BLaER1 (cell line): ENCODE results near the gene TMEM170A.

Experiments used
- H3K27ac ChIP-seq: shearing (Covaris generic); formaldehyde crosslinking; 2 replicates; pipeline ENCODE4 v1.8.1; 2022
- H3K27me3 ChIP-seq: shearing (Covaris generic); formaldehyde crosslinking; 2 replicates; pipeline ENCODE4 v1.8.1; 2022
- H3K36me3 ChIP-seq: shearing (Covaris generic); formaldehyde crosslinking; 2 replicates; pipeline ENCODE4 v1.8.1; 2022
- H3K4me1 ChIP-seq: shearing (Covaris generic); formaldehyde crosslinking; 2 replicates; pipeline ENCODE4 v1.8.1; 2022
- H3K4me2 ChIP-seq: shearing (Covaris generic); formaldehyde crosslinking; 2 replicates; pipeline ENCODE4 v1.8.1; 2022
- H3K4me3 ChIP-seq: shearing (Covaris generic); formaldehyde crosslinking; 2 replicates; pipeline ENCODE4 v1.8.1; 2022
- H3K9ac ChIP-seq: shearing (Covaris generic); formaldehyde crosslinking; 2 replicates; pipeline ENCODE4 v1.8.1; 2022
- H3K9me3 ChIP-seq: shearing (Covaris generic); formaldehyde crosslinking; 2 replicates; pipeline ENCODE4 v1.8.1; 2022
- H4K20me1 ChIP-seq: shearing (Covaris generic); formaldehyde crosslinking; 2 replicates; pipeline ENCODE4 v1.8.1; 2022
- Cebpa-rat ChIP-seq: shearing (Covaris generic); IDR thresholded peaks from 2 replicates; pipeline ENCODE4 v1.8.1; 2022

The TMEM170A gene

GRCh38 chr16:75495076-75495674 is 30.7 kb upstream of the TMEM170A start, which contains the start of gene CHST6:
Gene CHST6, minus strand, starts transcription at chr16:75495441. Its CDS starts 15,613 bp downstream, at chr16:75479828.
- H3K27ac ChIP-seq, result peak within 1 kb of the TSS; percentile 84
- peak within 1 kb of the TSS; percentile 79 for H3K4me3 ChIP-seq
- H3K27me3 ChIP-seq, result no peaks in the 10 kb centered on the region
- H3K4me2 ChIP-seq, result peak within 1 kb of the TSS; percentile 93
- peaks cover 23% of the 10 kb centered on the region for H4K20me1 ChIP-seq
- peaks cover 84% of the 10 kb centered on the region for H3K4me1 ChIP-seq
- no peak for TF ChIP-seq Cebpa-rat
- peak within 1 kb of the TSS; percentile 85 for H3K9ac ChIP-seq
- H3K36me3 ChIP-seq, result no peaks in the 10 kb centered on the region
- peaks cover 2% of the 10 kb centered on the region; the same call in 1 of the 2 replicates for H3K9me3 ChIP-seq

DNA sequence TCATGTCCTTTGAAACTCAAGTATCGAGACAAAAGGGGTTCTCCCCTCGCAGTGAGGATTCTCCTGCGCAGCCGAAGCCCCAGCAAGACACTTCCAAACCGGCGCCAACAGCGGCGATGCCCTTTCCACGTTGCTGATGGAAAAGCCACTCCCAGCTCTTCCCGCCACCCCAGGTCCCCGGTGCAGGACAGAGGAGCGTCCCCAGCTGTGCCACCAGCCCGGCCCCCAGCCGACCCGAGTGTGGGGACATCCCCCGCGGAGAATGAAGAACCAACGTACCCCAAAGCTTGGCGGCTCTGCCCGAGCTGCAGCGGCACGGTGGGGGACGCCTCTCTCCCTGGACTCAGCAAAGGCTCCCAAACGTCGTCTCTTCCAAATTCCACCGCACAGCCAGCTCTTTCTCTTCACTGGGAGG is 30.2 kb upstream of the TMEM170A start:
- Histone ChIP-seq H3K4me3 (peak overlapping the region; percentile 79), H3K27me3 (no peaks in the 10 kb centered on the region), H3K4me1 (peaks cover 84% of the 10 kb centered on the region), H3K9ac (peak overlapping the region; percentile 85), H3K36me3 (peaks cover 4% of the 10 kb centered on the region; the same call in 1 of the 2 replicates), H4K20me1 (peaks cover 27% of the 10 kb centered on the region), H3K27ac (peak overlapping the region; percentile 84), H3K4me2 (peak overlapping the region; percentile 93), H3K9me3 (no peaks in the 10 kb centered on the region)
- TF ChIP-seq Cebpa-rat, result no peak

- peak overlapping the region; percentile 85 for H3K9ac ChIP-seq
- H3K36me3 ChIP-seq, result peaks cover 8% of the 10 kb centered on the region; the same call in 1 of the 2 replicates
- peak overlapping the region; percentile 84 for H3K27ac ChIP-seq
- H3K4me3 ChIP-seq, result peak overlapping the region; percentile 79
- peak overlapping the region; percentile 93 for H3K4me2 ChIP-seq
- no peaks in the 10 kb centered on the region for H3K9me3 ChIP-seq
- no peaks in the 10 kb centered on the region for H3K27me3 ChIP-seq
- H4K20me1 ChIP-seq, result peaks cover 30% of the 10 kb centered on the region
- H3K4me1 ChIP-seq, result peaks cover 85% of the 10 kb centered on the region
- TF ChIP-seq Cebpa-rat, result no peak
Measured at GRCh38 chr16:75494184-75494583, 29.7 kb upstream of the TMEM170A start.

- peaks cover 31% of the 10 kb centered on the region for H3K36me3 ChIP-seq
- H3K4me2 ChIP-seq, result peak overlapping the region; percentile 93
- H3K9ac ChIP-seq, result peak overlapping the region; percentile 85
- peak overlapping the region; percentile 84 for H3K27ac ChIP-seq
- H3K4me1 ChIP-seq, result peaks cover 89% of the 10 kb centered on the region
- no peaks in the 10 kb centered on the region for H3K9me3 ChIP-seq
- no peaks in the 10 kb centered on the region for H3K27me3 ChIP-seq
- H3K4me3 ChIP-seq, result peak overlapping the region; percentile 79
- H4K20me1 ChIP-seq, result peaks cover 50% of the 10 kb centered on the region
- TF ChIP-seq Cebpa-rat, result no peak
Measured at GRCh38 chr16:75491876-75492275, 27.4 kb upstream of the TMEM170A start.

DNA sequence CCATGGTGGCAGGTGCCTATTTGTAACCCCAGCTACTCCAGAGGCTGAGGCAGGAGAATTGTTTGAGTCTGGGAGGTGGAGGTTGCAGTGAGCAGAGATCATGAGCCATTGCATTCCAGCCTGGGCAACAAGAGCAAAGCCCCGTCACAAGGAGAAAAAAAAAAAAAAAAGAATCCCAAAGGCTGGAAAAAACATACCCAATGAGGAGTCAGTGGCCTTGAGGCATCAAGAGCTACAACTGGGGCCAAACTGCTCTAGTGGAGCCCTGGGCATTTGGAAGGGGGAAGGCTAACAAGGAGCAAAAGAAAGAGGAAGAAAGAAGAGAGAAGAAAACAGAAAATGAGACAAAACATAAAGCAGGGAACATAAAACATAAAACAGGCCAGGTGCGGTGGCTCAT is 23.8 kb upstream of the TMEM170A start:
- TF ChIP-seq Cebpa-rat, result no peak
- peaks cover 49% of the 10 kb centered on the region for H3K36me3 ChIP-seq
- H3K9me3 ChIP-seq, result no peaks in the 10 kb centered on the region
- H4K20me1 ChIP-seq, result peaks cover 85% of the 10 kb centered on the region
- H3K4me3 ChIP-seq, result no peak overlapping the region
- H3K4me1 ChIP-seq, result peaks cover 99% of the 10 kb centered on the region
- H3K9ac ChIP-seq, result no peak overlapping the region
- peak overlapping the region; percentile 35; the same call in 1 of the 2 replicates for H3K4me2 ChIP-seq
- H3K27me3 ChIP-seq, result no peaks in the 10 kb centered on the region
- H3K27ac ChIP-seq, result no peak overlapping the region

GRCh38 chr16:75486676-75487313 is 22.3 kb upstream of the TMEM170A start:
- Histone ChIP-seq H3K4me1 (peaks cover 89% of the 10 kb centered on the region), H3K27me3 (no peaks in the 10 kb centered on the region), H3K9ac (peak overlapping the region; percentile 50; the same call in 1 of the 2 replicates), H3K4me2 (peak overlapping the region; percentile 92), H3K36me3 (peaks cover 64% of the 10 kb centered on the region), H3K27ac (peak overlapping the region; percentile 72), H3K9me3 (no peaks in the 10 kb centered on the region), H3K4me3 (peak overlapping the region; percentile 44; the same call in 1 of the 2 replicates), H4K20me1 (peaks cover 86% of the 10 kb centered on the region)
- no peak for TF ChIP-seq Cebpa-rat

DNA sequence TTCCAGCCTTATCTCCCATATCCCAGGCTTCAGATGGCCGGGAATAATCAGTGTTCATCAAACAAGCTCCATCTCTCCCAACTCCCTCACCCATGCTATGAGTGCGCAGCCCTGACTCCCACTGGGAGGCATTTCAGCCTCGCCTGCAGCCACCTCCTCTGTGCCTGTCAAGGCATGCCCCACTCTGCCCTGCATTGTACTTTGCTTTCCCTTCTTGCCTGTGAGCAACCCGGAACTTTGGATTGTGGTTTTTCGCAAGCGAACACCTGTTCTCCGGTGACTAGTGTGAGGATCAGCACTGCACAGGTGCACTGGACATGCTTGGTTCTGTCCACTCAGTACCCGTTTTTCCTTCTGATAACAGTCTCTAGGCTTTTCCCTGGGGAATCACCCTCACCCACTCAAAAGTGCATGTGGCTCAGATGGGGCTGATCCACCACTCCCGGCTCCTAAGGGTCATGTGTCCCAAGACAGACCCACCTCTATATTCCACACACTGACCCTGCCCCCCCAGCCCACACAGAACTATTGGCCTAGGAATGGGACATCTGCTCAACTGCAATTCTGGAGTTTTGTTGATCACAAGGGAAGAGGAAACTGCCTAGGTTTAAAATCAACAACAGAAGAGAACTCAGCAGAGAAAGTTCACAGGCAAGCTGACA is 21.7 kb upstream of the TMEM170A start:
- Histone ChIP-seq H3K9ac (peak overlapping the region; percentile 50; the same call in 1 of the 2 replicates), H3K4me1 (peaks cover 83% of the 10 kb centered on the region), H3K9me3 (no peaks in the 10 kb centered on the region), H4K20me1 (peaks cover 87% of the 10 kb centered on the region), H3K27me3 (no peaks in the 10 kb centered on the region), H3K27ac (peak overlapping the region; percentile 72), H3K4me2 (peak overlapping the region; percentile 92), H3K4me3 (peak overlapping the region; percentile 44), H3K36me3 (peaks cover 71% of the 10 kb centered on the region)
- TF ChIP-seq Cebpa-rat, result no peak

DNA sequence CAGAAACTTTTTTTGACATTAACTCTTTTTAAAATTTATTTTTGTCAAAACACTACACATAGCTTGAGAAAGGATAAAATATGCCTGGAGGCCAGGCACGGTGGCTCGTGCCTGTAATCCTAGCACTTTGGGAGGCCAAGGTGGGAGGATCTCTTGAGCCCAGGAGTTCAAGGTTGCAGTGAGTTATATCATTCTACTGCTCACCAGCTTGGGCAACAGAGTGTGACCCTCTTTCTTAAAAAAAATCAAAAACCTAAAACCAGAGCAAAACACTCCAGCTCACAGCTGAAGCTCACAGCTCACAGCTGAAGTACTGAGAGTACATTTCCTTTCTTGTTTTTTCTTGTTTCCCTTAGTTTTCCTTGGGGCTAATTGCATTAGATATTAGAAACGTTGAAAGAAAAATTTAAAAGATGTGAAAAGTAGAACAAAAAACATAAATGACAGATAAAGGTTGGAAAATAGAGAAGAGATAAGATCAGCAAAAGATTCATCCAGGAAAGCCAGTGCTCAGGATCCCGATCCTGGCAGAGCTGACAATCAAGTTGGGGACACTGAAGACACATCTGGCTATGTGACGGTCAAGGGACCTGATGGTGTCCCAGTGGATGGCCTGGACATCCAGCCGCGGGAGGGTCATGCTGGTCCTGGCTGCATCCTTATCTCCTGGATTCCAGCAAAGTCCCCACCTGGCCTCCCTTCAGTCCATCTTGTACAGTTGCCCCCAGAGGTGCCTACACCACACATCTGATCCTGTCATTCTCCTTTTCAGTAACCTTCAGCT is 20.9 kb upstream of the TMEM170A start:
- Histone ChIP-seq H3K4me3 (peak overlapping the region; percentile 44), H3K27ac (peak overlapping the region; percentile 72), H4K20me1 (peaks cover 87% of the 10 kb centered on the region), H3K9me3 (no peaks in the 10 kb centered on the region), H3K27me3 (no peaks in the 10 kb centered on the region), H3K4me1 (peaks cover 77% of the 10 kb centered on the region), H3K4me2 (peak overlapping the region; percentile 92), H3K36me3 (peaks cover 78% of the 10 kb centered on the region), H3K9ac (peak overlapping the region; percentile 50; the same call in 1 of the 2 replicates)
- TF ChIP-seq Cebpa-rat, result no peak

DNA sequence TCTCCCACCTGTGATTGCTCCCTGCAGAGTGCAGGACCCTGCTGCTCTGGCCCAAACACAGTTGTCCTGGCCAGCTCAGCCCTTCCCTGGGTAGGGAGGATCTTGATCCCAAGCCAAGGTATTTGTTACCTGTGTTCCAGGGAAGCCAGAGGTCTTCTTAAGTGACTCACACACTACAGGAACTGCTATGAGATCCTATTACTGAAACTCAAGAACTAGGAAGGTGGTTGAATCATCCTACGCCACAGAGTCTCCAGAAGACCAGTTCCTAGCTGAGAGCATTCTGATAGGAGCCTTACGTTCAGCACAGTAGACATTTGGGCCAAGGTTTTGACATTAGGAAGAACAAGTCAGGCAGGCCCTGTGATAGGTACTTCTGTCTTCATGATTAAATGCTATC is 18.7 kb upstream of the TMEM170A start:
- 0 out of 2 replicates have a peak overlapping the region, but pooled peaks have one; percentile 12 for H3K27ac ChIP-seq
- H3K9ac ChIP-seq, result no peak overlapping the region; the same call in 1 of the 2 replicates
- no peaks in the 10 kb centered on the region for H3K27me3 ChIP-seq
- TF ChIP-seq Cebpa-rat, result no peak
- H3K36me3 ChIP-seq, result peaks cover 82% of the 10 kb centered on the region
- peaks cover 88% of the 10 kb centered on the region for H4K20me1 ChIP-seq
- no peak overlapping the region for H3K4me3 ChIP-seq
- H3K4me2 ChIP-seq, result peak overlapping the region; percentile 92; the same call in 1 of the 2 replicates
- no peaks in the 10 kb centered on the region for H3K9me3 ChIP-seq
- peaks cover 55% of the 10 kb centered on the region for H3K4me1 ChIP-seq
